Caki2 (cell line): Measurements from ENCODE around the gene CHRNB1. TPM values are rescaled to one million over a fixed set of nuclear protein-coding genes. Genes with fewer than 3 reads are reported as not detected.

Source experiments
- DNase-seq: peaks from one replicate; pipeline ENCODE4 v3.0.0-alpha.2; 2015; ENCODE audit warnings: low read depth
- in situ Hi-C: cut with HindIII; loops from 2 replicates; pipeline ENCODE4 v1.10.0; 2016; ENCODE audit warnings: low sequenced_read_pairs, low pct_unique_long_range_greater_than_20kb, mixed read lengths
- total RNA-seq: library from RNA; depleted of rRNA; stranded (reverse); fragments of >200 nt; shearing (Covaris generic); gene quantifications from 2 replicates; pipeline ENCODE4 v1.2.3, GENCODE V29; 2014; ENCODE audit warnings: low replicate concordance; rRNA removed

CHRNB1 gene, protein sequence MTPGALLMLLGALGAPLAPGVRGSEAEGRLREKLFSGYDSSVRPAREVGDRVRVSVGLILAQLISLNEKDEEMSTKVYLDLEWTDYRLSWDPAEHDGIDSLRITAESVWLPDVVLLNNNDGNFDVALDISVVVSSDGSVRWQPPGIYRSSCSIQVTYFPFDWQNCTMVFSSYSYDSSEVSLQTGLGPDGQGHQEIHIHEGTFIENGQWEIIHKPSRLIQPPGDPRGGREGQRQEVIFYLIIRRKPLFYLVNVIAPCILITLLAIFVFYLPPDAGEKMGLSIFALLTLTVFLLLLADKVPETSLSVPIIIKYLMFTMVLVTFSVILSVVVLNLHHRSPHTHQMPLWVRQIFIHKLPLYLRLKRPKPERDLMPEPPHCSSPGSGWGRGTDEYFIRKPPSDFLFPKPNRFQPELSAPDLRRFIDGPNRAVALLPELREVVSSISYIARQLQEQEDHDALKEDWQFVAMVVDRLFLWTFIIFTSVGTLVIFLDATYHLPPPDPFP
- total RNA-seq, result 4.0 and 11.0 TPM in 2 replicates

DNA sequence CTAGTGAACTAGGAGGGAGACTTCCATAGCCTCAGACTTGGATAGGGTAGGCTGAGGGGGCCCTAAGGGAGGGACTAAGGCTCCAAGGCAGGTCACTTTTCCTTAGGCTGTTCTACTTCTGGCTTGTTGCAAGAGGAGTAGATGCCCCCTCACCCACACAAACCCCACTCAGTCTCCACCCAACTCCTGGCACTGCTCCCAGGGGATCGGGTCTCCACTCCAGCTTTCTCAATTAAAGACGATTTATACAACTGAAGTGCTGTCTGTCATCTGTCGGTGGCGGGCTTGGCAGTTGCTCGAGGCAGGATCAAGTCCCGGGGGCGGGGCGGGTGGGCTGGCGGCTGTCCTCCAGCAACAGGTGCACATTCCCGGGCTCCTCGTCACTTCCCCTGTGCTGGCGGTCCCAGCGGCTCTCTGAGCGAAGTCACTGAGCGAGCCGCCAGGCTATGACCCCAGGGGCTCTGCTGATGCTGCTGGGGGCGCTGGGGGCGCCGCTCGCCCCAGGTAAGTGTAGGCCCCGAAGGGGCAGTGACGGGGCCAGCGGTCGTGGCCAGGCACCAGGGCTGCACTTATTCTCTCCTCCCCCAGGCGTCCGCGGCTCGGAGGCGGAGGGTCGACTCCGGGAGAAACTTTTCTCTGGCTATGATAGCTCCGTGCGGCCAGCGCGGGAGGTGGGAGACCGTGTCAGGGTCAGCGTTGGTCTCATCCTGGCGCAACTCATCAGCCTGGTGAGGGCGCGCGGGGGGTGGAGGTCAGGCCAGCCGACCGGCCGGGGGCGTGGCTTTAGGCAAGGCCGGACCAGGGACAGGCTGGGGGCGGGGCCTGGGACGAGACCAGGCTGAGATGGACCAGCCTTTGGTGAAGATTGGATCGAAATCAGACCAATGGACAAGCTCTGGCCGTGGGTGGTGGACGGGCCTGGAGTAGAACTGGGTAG lies at the start of gene CHRNB1:
CHRNB1 (plus strand) TSS at position 380 of the 937 bp plus-strand sequence; CDS start at position 447, 67 bp downstream.
- in situ Hi-C loops, result no loop called here
- peak; percentile 55 for DNase-seq

DNA sequence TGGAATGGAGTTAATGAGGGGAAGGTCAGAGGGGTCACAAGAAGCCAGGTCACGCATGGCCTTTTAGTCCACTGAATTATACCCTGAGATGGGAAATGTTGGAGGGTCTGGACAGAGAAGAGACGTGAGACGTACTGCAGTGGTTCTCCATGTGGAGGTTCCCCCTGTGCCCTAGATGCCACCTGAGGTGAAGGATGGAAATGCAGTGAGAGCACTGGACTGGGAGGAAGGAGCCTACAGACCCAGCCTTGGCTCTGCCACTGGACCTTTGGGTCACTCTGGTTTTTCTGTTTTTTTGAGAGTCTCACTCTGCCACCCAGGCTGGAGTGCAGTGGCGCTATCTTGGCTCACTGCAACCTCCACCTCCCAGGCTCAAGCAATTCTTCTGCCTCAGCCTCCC lies 48.7 kb upstream of the CHRNB1 start:
- in situ Hi-C loops, result no loop called here

DNA sequence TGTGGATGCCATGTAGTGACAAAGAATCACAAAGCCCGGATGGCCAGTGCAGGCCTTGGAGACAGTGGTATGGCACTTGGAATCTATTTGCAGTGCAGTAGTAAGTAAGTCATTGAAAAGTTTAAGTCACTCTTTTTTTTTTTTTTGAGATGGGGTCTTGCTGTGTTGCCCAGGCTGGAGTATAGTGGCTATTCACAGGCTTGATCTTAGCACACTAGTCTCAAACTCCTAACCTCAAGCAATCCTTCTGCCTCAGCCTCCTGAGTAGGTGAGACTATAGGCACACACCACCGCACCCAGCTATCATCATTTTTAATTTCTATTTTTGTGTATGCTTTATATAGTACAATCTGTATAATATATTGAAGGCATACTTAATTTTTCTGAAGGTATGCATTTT lies 46.2 kb upstream of the CHRNB1 start:
- in situ Hi-C loops, result no loop called here

More for the DNA sequence above, 48.7 kb upstream of the CHRNB1 start:
- DNase-seq, result no peak

DNA sequence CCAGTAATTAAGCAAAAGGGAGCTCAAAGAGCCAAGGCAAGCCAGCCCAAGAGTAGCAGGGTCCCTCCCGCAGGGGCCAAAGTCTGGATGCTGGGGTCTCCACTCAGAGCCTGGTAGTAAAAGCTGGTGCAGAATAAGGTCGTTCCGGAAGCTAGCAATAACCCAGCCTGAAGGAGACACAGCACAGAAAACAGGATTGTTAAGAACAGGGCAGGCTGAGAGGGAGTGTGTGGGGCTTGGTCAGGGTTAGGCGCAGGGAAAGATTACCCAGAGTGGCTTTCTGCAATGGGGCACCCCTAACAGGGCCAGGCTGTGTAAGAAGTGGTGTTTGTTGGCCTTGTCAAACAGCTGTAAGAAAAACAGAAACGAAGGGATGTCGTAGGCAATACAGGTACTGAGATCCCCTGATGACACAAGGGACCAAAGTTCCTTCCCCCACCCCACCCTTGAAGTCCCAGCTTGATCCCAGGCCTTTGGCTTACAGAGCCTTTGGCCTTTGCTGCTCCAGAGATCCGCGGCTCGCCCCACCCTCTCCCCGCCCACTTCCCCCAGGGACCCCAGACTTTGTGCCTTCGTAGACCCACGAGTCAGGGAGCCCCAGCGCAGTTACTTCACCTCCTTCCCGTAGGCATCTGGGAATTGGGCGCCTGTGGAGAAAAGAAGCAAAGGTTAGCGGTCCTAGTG lies 41.7 kb upstream of the CHRNB1 start:
- in situ Hi-C loops, result no loop called here

More for the DNA sequence above, 46.2 kb upstream of the CHRNB1 start:
- DNase-seq, result no peak

DNA sequence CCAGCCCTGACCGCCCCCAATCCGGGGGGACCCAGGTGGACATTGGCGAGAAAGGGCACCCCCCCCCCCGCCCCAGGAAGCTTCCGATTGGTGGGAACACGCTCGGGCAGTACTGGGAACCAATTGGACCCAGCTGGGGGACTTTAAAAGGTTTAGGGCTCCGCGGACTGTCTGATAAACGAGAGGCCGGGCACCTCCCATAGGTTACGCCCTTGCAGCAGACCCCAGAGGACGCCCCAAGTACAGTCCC lies 41.2 kb upstream of the CHRNB1 start:
- in situ Hi-C loops, result no loop called here
- no peak for DNase-seq

More for the DNA sequence above, 41.7 kb upstream of the CHRNB1 start:
- peak; percentile 18 for DNase-seq

DNA sequence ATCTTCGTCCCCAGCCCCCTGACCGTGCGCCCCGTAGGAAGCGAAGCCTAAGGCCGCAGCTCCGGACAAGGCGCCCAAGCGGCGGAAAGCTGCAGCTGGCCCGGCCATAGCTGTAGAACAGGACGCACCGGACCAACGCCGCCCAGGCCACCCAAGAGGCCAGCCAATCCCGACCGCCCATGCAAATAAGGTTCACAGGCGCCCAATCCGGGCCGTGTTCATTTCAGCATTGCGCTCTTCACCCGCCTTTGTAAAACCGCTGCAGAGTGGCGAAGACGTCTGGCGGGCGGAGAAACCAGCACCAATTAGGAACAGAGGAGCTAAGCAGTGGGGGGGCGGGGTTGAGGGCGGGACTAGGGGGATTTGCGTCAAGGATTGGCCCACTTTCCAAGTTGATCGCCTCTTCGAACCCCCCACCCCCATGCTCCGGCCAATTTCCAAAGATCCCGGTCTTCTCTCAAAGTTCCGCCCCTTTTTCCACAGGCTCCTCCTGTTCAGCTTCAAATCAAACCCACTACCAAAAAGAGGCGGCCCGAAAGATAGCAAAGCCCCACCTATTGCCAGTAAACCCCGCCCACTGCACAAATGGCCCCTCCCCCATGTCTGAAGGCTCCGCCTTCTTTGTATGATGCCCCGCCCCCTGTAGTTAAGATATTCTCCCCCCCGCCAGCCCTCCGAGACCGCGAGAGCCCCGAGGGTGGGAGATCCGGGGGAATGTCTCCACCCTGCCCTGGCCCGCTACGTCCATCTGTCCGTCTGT lies 40.7 kb upstream of the CHRNB1 start, which contains the start of gene TMEM256:
TMEM256 (minus strand) TSS at position 121 of the 760 bp plus-strand sequence; CDS start at position 108, 13 bp downstream.
- in situ Hi-C loops, result no loop called here

DNA sequence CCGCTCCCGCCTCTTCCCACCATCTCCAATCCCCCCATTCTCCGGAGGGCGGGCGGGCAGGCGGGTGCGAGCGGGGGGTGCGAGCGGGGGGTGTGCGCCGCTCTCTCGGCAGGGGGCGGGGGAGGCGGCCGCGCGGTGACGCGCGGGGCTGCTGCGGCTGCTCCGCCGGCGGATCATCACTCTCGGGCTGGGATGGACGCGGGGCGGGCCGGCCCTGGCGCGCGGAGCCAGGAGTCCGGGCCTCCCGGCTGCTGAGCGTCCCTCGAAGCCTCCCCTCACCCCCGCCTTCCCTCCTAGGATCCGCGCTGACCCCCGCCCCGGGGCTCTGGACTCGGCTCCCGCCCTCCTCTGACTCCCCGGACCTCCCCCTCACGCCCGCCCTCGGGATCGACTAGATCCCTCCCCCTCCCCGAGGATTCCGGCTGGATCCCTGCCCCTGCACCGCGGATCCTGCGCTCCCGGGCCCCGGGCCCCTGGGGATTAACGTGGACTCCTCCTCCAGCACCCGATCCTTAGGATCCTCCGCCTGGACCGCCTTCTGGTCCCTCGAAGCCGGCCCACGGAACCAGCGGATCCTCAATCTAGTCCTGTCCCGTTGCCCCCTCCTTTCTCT lies 40.0 kb upstream of the CHRNB1 start:
- in situ Hi-C loops, result no loop called here
- DNase-seq, result no peak

More for the DNA sequence above, 40.7 kb upstream of the CHRNB1 start, which contains the start of gene TMEM256:
- DNase-seq, result peak; percentile 98

DNA sequence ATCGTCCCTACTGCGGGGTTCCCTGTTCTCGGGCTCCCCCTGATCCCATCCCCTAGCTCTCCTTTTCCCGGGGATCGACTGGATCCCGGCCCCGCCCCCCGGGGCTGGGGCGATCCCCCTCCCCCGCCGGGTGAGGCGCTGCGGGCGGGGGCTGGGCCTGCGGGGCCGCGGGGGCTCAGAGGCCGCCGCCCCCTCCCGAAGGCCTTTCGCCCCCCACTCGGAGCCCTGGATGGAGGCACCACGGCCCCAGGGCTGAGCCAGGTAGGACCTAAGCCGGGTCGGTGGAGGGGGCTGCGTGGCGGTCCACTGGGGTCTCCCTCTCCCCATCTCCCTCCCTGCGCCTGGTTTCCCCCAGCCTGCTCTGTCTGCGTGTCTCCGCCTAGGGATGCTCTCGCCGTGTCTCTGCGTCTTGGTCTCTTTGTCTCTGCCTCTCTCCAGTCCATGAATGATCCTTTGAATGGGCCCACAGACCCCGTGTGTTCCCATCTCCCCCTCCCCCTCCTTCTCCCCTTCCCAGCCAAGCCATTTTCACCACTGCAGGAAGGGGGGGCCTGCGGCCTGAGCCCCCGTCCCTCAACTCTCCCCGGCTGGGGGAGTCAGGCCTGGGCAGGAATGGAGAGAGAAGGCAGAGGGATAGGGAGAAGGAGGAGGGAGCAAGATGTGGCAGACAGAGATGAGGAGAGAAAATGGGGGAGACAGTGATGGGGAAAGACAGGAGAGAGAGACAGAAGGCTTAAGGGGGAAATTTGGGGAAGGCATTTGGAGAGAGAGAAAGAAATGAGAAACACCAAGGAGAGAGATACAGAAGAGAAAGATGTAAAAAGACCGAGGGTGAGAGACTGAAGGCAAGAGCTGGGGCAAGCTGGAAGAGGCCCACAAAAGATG lies 39.3 kb upstream of the CHRNB1 start:
- in situ Hi-C loops, result no loop called here
- DNase-seq, result no peak

DNA sequence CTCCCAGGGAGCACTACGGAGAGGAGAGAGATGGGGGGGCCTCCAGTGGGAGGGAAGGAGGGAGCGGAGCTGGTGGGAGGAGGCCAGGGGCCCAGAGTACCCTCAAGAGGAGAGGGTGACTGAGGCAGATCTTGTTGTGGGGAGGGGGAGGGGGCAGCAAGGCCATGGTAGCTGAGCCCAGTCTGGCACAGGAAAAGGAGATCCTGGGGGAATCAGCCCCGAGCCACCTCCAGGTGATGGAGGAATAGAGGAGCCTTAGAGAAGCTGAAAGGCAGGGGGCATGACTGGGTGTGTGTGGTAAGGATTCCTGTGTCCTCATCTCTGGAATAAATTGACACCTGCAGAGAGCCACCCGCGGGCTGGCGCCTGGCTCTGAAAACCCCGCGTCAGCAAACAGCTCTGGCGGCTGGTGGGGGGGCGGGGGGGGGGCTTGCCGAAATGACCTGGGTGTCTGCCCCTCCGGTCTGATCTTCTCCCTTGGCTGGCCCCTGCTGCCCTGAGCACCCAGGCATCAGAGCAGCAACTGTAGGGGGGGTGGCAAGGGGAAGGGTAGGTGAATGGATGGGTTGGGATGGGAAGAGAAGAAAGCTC lies 38.5 kb upstream of the CHRNB1 start:
- DNase-seq, result no peak
- in situ Hi-C loops, result no loop called here

DNA sequence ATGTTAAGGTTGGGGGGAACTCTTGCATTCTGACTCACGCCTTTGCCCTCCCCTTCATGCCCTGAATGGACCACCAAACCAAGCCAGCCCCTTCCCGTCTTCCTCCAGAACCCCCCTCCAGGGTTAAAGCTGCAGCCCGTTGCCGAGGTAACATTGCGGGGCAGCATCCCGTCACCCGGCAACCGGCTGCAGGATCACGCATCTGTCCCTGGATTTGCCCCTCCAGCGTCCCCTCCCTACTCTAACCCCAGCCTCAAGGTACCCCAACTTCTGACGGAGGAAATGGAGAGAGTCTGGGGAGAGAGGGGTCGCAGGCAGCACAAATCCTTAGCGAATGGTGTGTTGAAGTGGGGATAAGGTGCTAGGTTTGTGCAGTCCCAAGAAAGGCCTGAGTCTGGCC lies 37.8 kb upstream of the CHRNB1 start:
- in situ Hi-C loops, result no loop called here
- DNase-seq, result no peak

DNA sequence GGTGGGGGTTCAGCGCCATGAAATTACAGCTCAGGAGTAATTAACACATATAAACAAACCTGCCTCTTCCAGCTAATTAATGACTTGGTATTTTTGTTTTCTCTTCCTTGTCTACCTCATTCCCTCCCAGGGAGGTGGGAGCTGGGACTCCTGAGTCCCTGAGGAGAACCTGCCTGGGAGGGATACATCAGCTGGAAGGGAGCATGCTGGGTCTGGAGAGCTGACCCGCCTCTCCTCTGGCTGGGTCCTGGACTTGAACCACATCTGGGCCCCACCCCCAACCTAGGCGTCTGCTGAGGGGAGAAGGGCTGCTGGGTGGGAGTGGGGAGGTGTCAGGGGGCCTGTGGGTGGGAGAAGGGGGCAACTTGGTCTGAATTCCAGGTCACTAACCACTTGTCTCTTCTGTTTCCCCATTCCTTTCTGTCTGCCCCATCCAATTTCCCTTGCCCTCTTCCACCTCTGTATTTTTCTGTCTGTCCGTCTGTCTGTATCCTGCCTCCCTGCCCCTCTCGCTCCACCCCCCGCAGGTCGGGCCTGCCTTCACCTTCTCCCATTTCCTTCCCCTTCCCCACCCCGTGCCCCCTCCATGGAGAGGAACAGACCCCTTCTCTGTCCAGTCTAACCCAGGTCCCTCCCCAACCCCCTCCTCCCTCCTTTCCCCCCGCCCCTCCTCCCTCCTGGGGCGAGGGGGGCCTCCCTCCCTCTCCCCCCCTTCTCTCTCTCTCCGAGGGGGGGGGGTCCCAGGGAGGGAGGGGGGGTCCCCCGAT lies 37.2 kb upstream of the CHRNB1 start, which contains the start of gene NLGN2:
NLGN2 (plus strand) TSS at position 361 of the 767 bp plus-strand sequence. CDS start 411 bp downstream, outside the sequence.
- in situ Hi-C loops, result no loop called here
- no peak for DNase-seq

DNA sequence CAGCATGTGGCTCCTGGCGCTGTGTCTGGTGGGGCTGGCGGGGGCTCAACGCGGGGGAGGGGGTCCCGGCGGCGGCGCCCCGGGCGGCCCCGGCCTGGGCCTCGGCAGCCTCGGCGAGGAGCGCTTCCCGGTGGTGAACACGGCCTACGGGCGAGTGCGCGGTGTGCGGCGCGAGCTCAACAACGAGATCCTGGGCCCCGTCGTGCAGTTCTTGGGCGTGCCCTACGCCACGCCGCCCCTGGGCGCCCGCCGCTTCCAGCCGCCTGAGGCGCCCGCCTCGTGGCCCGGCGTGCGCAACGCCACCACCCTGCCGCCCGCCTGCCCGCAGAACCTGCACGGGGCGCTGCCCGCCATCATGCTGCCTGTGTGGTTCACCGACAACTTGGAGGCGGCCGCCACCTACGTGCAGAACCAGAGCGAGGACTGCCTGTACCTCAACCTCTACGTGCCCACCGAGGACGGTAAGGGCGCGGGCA lies 36.6 kb upstream of the CHRNB1 start:
- in situ Hi-C loops, result no loop called here
- no peak for DNase-seq

DNA sequence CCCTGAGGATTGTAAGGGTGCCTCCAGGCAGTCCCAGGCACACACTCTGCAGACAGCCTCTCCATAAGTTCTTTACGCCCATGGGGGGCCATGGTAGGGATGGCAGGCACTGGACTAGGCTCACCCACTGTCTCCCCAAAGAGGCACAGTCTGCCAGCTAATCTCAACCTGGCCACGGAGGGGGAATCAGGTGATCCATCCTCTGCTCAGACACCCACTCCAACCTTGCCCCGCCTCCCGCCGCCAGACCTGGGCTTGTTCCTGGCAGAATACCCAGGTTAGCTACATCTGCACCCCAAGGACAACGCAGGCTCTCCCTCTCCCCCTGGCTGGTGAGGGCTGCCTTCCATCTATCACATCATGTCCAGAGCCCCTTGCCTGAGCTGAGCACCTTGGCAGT lies 36.0 kb upstream of the CHRNB1 start:
- in situ Hi-C loops, result no loop called here
- DNase-seq, result no peak

DNA sequence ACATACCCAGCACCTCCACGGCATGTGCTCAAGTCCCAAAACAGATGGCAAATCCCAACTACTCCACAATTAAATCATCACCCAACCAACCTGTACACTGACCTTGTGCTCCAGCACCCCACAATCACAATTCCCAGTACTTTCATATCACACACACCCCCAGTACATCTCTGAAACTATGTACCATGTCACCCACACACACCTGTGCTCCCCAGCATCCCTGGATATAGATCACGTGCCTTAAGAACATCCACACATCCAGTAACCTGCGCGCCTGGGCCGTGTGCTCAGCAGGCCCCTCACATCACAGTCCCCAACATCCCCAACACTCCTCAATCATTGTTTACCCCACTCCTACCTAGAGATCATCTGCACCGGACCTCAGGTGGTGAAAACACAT lies 35.1 kb upstream of the CHRNB1 start:
- DNase-seq, result no peak
- in situ Hi-C loops, result no loop called here
